IMR-90 (cell line): ENCODE results near the gene SNED1. TPM values are rescaled to one million over a fixed set of nuclear protein-coding genes. Genes with fewer than 3 reads are reported as not detected.

Experiments
- ATAC-seq: fragments of 200-7000 bp; cut with Tn5 transposase; 2 replicates; pipeline ENCODE4 v1.9.1; 2020; ENCODE audit warnings: low read depth, mild to moderate bottlenecking, moderate library complexity
- BruUV-seq: library from RNA; stranded (reverse); fragments of 400-500 nt; replicated peaks from 2 replicates; lab custom pipeline; 2021; lab: Mats Ljungman, UMichigan
- CTCF ChIA-PET: fragments of 300-600 bp; formaldehyde crosslinking; extraction: SDS; loops from one replicate; lab custom pipeline; 2021; ENCODE audit warnings: antibody characterized with exemption; lab: Yijun Ruan, JAX
- POLR2A ChIA-PET: fragments of 300-600 bp; sonication (Branson Sonifier 250); formaldehyde crosslinking; loops from one replicate; lab custom pipeline; 2022; ENCODE audit warnings: antibody characterized with exemption; ENCODE audit not compliant: unreplicated experiment; lab: Charles Lee
- DNase-seq: peaks from one replicate; pipeline ENCODE4 v3.0.0; 2013
- H2AFZ ChIP-seq: replicated peaks from 2 replicates; pipeline ENCODE3; 2013; ENCODE audit warnings: low read length, mild to moderate bottlenecking; ENCODE audit not compliant: poor library complexity
- H2AK5ac ChIP-seq: 2 replicates; pipeline ENCODE4 v1.6.1; 2013; ENCODE audit warnings: low read depth, low read length, inconsistent platforms
- H2AK9ac ChIP-seq: replicated peaks from 2 replicates; pipeline ENCODE3; 2013; ENCODE audit warnings: mild to moderate bottlenecking, low read depth, low read length, moderate library complexity; ENCODE audit not compliant: poor library complexity
- H2BK120ac ChIP-seq: 2 replicates; pipeline ENCODE4 v1.6.1; 2013; ENCODE audit warnings: low read depth, low read length, inconsistent platforms
- H2BK15ac ChIP-seq: 3 replicates; pipeline ENCODE4 v1.6.1; 2013; ENCODE audit warnings: low read depth, low read length, inconsistent platforms
- H2BK20ac ChIP-seq: 2 replicates; pipeline ENCODE4 v1.6.1; 2013; ENCODE audit warnings: low read depth, mild to moderate bottlenecking, inconsistent platforms, low read length, moderate library complexity
- H2BK5ac ChIP-seq: 2 replicates; pipeline ENCODE4 v1.6.1; 2013; ENCODE audit warnings: mild to moderate bottlenecking, low read depth, low read length, inconsistent platforms; ENCODE audit not compliant: poor library complexity, severe bottlenecking
- H3K14ac ChIP-seq: replicated peaks from 2 replicates; pipeline ENCODE4 v1.6.1; 2013; ENCODE audit warnings: low read depth, low read length, inconsistent platforms
- H3K18ac ChIP-seq: 2 replicates; pipeline ENCODE4 v1.6.1; 2013; ENCODE audit warnings: low read depth, low read length, control low read depth
- H3K23ac ChIP-seq: 2 replicates; pipeline ENCODE4 v1.6.1; 2013; ENCODE audit warnings: low read depth, low read length, inconsistent platforms
- H3K27ac ChIP-seq: 2 replicates; pipeline ENCODE4 v1.5.1; 2013; ENCODE audit warnings: mild to moderate bottlenecking, control low read depth, low read length; ENCODE audit not compliant: insufficient read depth
- H3K27me3 ChIP-seq: 2 replicates; pipeline ENCODE4 v1.6.1; 2013; ENCODE audit warnings: low read length; ENCODE audit not compliant: control insufficient read depth, insufficient read depth
- H3K36me3 ChIP-seq: 2 replicates; pipeline ENCODE4 v1.6.1; 2013; ENCODE audit warnings: low read length, mixed read lengths; ENCODE audit not compliant: control insufficient read depth, insufficient read depth
- H3K4ac ChIP-seq: 2 replicates; pipeline ENCODE4 v1.6.1; 2013; ENCODE audit warnings: low read depth, low read length, inconsistent platforms
- H3K4me1 ChIP-seq: 2 replicates; pipeline ENCODE4 v1.6.1; 2013; ENCODE audit warnings: low read length, mixed read lengths; ENCODE audit not compliant: control insufficient read depth, insufficient read depth
- H3K4me2 ChIP-seq: 2 replicates; pipeline ENCODE4 v1.6.1; 2013; ENCODE audit warnings: low read depth, mild to moderate bottlenecking, control low read depth, low read length, moderate library complexity
- H3K4me3 ChIP-seq: 2 replicates; pipeline ENCODE4 v1.5.1; 2013; ENCODE audit warnings: low read depth, mild to moderate bottlenecking, control low read depth, low read length, moderate library complexity; ENCODE audit not compliant: insufficient read depth
- H3K56ac ChIP-seq: 2 replicates; pipeline ENCODE4 v1.6.1; 2013; ENCODE audit warnings: low read length, inconsistent platforms; ENCODE audit not compliant: insufficient read depth; ENCODE audit errors: extremely low read depth
- H3K79me1 ChIP-seq, 2 experiments: 2 replicates each; pipeline ENCODE4 v1.6.1; 2013; ENCODE audit warnings: low read length in 2 of 2, inconsistent platforms in 1 of 2, low read depth in 1 of 2
- H3K9ac ChIP-seq: 2 replicates; pipeline ENCODE4 v1.6.1; 2013; ENCODE audit warnings: low read depth, low read length, control low read depth
- H3K9me1 ChIP-seq: 2 replicates; pipeline ENCODE4 v1.6.1; 2013; ENCODE audit warnings: low read length, inconsistent platforms; ENCODE audit not compliant: insufficient read depth
- H3K9me3 ChIP-seq: 2 replicates; pipeline ENCODE4 v1.6.1; 2013; ENCODE audit warnings: low read length; ENCODE audit not compliant: control insufficient read depth, insufficient read depth
- H4K20me1 ChIP-seq: 2 replicates; pipeline ENCODE4 v1.6.1; 2013; ENCODE audit warnings: low read length, inconsistent platforms; ENCODE audit not compliant: insufficient read depth
- H4K5ac ChIP-seq: 2 replicates; pipeline ENCODE4 v1.6.1; 2013; ENCODE audit warnings: mild to moderate bottlenecking, low read depth, low read length, control low read depth
- H4K8ac ChIP-seq, 2 experiments: 2 replicates each; pipeline ENCODE4 v1.6.1; 2013; ENCODE audit warnings: low read depth in 2 of 2, low read length in 2 of 2, control low read depth in 1 of 2, inconsistent platforms in 1 of 2
- H4K91ac ChIP-seq: 2 replicates; pipeline ENCODE4 v1.6.1; 2013; ENCODE audit warnings: low read depth, low read length, inconsistent platforms; ENCODE audit not compliant: insufficient read depth
- BHLHE40 ChIP-seq: fragments of 150-350 bp; IDR thresholded peaks from 2 replicates; pipeline ENCODE4 v1.6.1; 2016; ENCODE audit warnings: mild to moderate bottlenecking, low read depth, low read length
- CEBPB ChIP-seq: IDR thresholded peaks from 2 replicates; pipeline ENCODE4 v1.6.1; 2012; ENCODE audit warnings: low read depth, low read length, improper control_type of control experiment
- CHD1 ChIP-seq: IDR thresholded peaks from 2 replicates; pipeline ENCODE4 v1.6.1; 2012; ENCODE audit warnings: low read depth, low read length, improper control_type of control experiment
- FOS ChIP-seq: fragments of 150-350 bp; IDR thresholded peaks from 2 replicates; pipeline ENCODE4 v1.6.1; 2016; ENCODE audit warnings: low read depth, low read length
- MAFK ChIP-seq: IDR thresholded peaks from 2 replicates; pipeline ENCODE4 v1.6.1; 2012; ENCODE audit warnings: low read depth, low read length, improper control_type of control experiment
- MAZ ChIP-seq: IDR thresholded peaks from 2 replicates; pipeline ENCODE4 v1.6.1; 2012; ENCODE audit warnings: low read depth, mild to moderate bottlenecking, low read length, improper control_type of control experiment, moderate library complexity, borderline replicate concordance
- MXI1 ChIP-seq: IDR thresholded peaks from 2 replicates; pipeline ENCODE4 v1.6.1; 2012; ENCODE audit warnings: low read depth, mild to moderate bottlenecking, low read length, moderate library complexity, borderline replicate concordance
- NFE2L2 ChIP-seq: fragments of 150-350 bp; IDR thresholded peaks from 2 replicates; pipeline ENCODE4 v1.6.1; 2016; ENCODE audit warnings: low read depth, mild to moderate bottlenecking, low read length
- POLR2A ChIP-seq: IDR thresholded peaks from 2 replicates; pipeline ENCODE4 v1.6.1; 2012; ENCODE audit warnings: mild to moderate bottlenecking, low read depth, low read length
- RAD21 ChIP-seq: IDR thresholded peaks from 2 replicates; pipeline ENCODE4 v1.6.1; 2012; ENCODE audit warnings: low read length, improper control_type of control experiment
- RCOR1 ChIP-seq: IDR thresholded peaks from 2 replicates; pipeline ENCODE4 v1.6.1; 2012; ENCODE audit warnings: mild to moderate bottlenecking, low read length, improper control_type of control experiment; ENCODE audit not compliant: insufficient replicate concordance
- RFX5 ChIP-seq: IDR thresholded peaks from 2 replicates; pipeline ENCODE4 v1.8.0; 2012; ENCODE audit warnings: low read depth, mild to moderate bottlenecking, low read length, moderate library complexity
- SMC3 ChIP-seq: fragments of 150-350 bp; IDR thresholded peaks from 2 replicates; pipeline ENCODE4 v1.6.1; 2016; ENCODE audit warnings: low read depth, mild to moderate bottlenecking, antibody characterized with exemption, low read length, moderate library complexity
- WGBS, 2 experiments: methylation state at CpG; one replicate each; pipeline versions ENCODE4 v1.1.5 to v1.1.7; 2013; ENCODE audit warnings: missing lambda C conversion rate in 2 of 2; ENCODE audit not compliant: insufficient read length in 1 of 2; ENCODE audit errors: extremely low coverage in 2 of 2; 5-methylcytosine and 5-hydroxymethylcytosine counted together
- dilution Hi-C: fragments of 300-500 bp; cut with HindIII; formaldehyde crosslinking; loops from one replicate; pipeline ENCODE4 v1.14.3; 2018; ENCODE audit warnings: low sequenced_read_pairs; ENCODE audit not compliant: unreplicated experiment
- in situ Hi-C: fragments of 300-500 bp; cut with MboI; formaldehyde crosslinking; loops from 3 replicates; pipeline ENCODE4 v1.14.3; 2019; ENCODE audit warnings: low sequenced_read_pairs, inconsistent platforms, mixed read lengths
- intact Hi-C: fragments of 100-400 bp; cut with micrococcal nuclease; formaldehyde crosslinking; loops from 2 replicates; pipeline ENCODE4 v1.10.0; 2022
- polyA plus RNA-seq, 3 experiments: library from polyadenylated mRNA; depleted of rRNA; stranded (reverse); fragments of >200 nt; gene quantifications; 2 replicates each; pipeline ENCODE4 v1.2.3, GENCODE V29; 2012; ENCODE audit warnings: low replicate concordance in 1 of 3
- total RNA-seq: library from RNA; depleted of rRNA; stranded (reverse); fragments of >200 nt; gene quantifications from 2 replicates; pipeline ENCODE4 v1.2.3, GENCODE V29; 2012
- TF ChIP-seq, protein P1 (sequence below): fragments of 150-350 bp; IDR thresholded peaks from 2 replicates; pipeline ENCODE4 v1.6.1; 2016; ENCODE audit warnings: low read depth, mild to moderate bottlenecking, low read length, moderate library complexity, borderline replicate concordance
- TF ChIP-seq, protein P2 (sequence below): fragments of 150-350 bp; IDR thresholded peaks from 2 replicates; pipeline ENCODE4 v1.6.1; 2017; ENCODE audit warnings: mild to moderate bottlenecking, antibody characterized with exemption, low read length, low read depth

The SNED1 gene
- total and polyA plus RNA-seq, 2 of the 4 experiments (the other 2 are of a cell fraction), result 1.1 to 3.4 TPM

DNA sequence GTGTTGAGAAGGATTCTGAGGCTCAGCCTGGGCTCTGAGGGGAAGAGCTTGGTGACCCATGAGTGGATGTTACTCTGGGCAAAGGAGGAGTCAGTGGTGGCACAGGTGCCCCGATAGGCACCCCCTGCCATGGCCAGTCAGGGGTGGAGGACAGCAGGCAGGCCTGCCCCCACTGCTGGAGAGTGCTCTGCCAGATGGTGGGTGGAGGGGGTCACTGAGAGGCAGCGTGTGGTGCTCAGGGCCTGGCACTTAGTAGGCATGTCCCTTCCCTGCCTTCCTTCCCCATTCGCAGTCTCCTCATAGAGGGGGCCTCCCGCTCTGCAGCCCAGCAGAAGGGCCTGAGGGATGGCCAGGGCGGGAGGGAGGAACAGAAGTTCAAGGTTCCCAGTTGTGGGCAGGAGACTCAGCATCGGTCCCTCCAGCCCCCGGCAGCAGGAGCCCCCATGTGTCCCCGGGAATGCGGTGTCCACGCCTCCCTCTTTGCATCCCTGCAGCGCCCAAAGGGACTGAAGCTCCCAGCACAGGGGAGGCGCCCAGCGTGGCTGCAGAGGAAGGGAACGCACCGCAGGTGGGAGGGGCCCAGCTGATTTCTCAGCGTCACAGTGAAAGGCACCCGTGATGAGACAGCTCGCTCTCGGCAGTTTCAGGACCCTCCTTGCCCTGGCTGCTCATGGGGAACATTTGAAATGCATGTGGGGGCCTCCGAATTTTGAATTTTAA, 5.7 kb upstream of the SNED1 start:
- CTCF ChIA-PET, result interaction anchor here (1.4 kb wide), 1 partner anchor 9 kb away, joined by 6 read pairs; no protein-coding TSS in a partner anchor

More for the DNA sequence above, 5.7 kb upstream of the SNED1 start:
- H2BK120ac ChIP-seq, result no peak overlapping the region
- no peaks in the 10 kb centered on the region for H3K27me3 ChIP-seq
- ATAC-seq, result no peak
- peak overlapping the region; percentile 69 for H2AFZ ChIP-seq
- dilution Hi-C loops (no loop called here), intact Hi-C loops (loop anchor here (10.0 kb wide), 1 partner anchor 428 kb away; the partner anchor contains the start of genes DUSP28 and RNPEPL1), in situ Hi-C loops (no loop called here)
- no peak overlapping the region for H3K9ac ChIP-seq
- no peaks in the 10 kb centered on the region for H3K36me3 ChIP-seq
- 100% methylated on average over 1 of the region's 20 CpGs; no CpG with 5 or more reads in 1 of the 2 experiments for WGBS, 2 experiments
- H3K9me1 ChIP-seq, result peaks cover 11% of the 10 kb centered on the region
- DNase-seq, result no peak
- no peak overlapping the region; the same call in 2 of the 3 replicates for H2BK15ac ChIP-seq
- H3K4me2 ChIP-seq, result no peak overlapping the region
- no TSS peak for BruUV-seq
- peak overlapping the region; percentile 62 to 93; a peak in 2 of 4 replicates for H4K8ac ChIP-seq
- no peak overlapping the region for H2AK9ac ChIP-seq
- no peak overlapping the region for H3K27ac ChIP-seq
- peak overlapping the region; percentile 64; the same call in 1 of the 2 replicates for H2BK20ac ChIP-seq
- no peaks in the 10 kb centered on the region for H4K20me1 ChIP-seq
- H4K91ac ChIP-seq, result no peak overlapping the region
- H3K4me1 ChIP-seq, result peaks cover 31% of the 10 kb centered on the region
- peak overlapping the region; percentile 15 for H3K18ac ChIP-seq
- no peak overlapping the region for H3K4me3 ChIP-seq
- no peak for TF ChIP-seq MXI1
- no peak for TF ChIP-seq BHLHE40
- no peak for TF ChIP-seq RCOR1
- TF ChIP-seq POLR2A, result no peak
- TF ChIP-seq, protein P1, sequence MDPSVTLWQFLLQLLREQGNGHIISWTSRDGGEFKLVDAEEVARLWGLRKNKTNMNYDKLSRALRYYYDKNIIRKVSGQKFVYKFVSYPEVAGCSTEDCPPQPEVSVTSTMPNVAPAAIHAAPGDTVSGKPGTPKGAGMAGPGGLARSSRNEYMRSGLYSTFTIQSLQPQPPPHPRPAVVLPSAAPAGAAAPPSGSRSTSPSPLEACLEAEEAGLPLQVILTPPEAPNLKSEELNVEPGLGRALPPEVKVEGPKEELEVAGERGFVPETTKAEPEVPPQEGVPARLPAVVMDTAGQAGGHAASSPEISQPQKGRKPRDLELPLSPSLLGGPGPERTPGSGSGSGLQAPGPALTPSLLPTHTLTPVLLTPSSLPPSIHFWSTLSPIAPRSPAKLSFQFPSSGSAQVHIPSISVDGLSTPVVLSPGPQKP, result no peak
- TF ChIP-seq NFE2L2, result no peak
- no peak for TF ChIP-seq RFX5
- TF ChIP-seq SMC3, result no peak
- TF ChIP-seq FOS, result no peak
- TF ChIP-seq, protein P2, sequence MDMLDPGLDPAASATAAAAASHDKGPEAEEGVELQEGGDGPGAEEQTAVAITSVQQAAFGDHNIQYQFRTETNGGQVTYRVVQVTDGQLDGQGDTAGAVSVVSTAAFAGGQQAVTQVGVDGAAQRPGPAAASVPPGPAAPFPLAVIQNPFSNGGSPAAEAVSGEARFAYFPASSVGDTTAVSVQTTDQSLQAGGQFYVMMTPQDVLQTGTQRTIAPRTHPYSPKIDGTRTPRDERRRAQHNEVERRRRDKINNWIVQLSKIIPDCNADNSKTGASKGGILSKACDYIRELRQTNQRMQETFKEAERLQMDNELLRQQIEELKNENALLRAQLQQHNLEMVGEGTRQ, result no peak
- no peak for TF ChIP-seq RAD21
- no peak for TF ChIP-seq CHD1
- TF ChIP-seq MAZ, result no peak
- TF ChIP-seq CEBPB, result no peak
- no peak for TF ChIP-seq MAFK
- peak overlapping the region; percentile 30; the same call in 1 of the 2 replicates for H3K14ac ChIP-seq
- H3K4ac ChIP-seq, result peak overlapping the region; percentile 5
- POLR2A ChIA-PET, result no interaction called here
- 0 out of 2 replicates have a peak overlapping the region, but pooled peaks have one; percentile 16 for H3K23ac ChIP-seq
- peak overlapping the region; percentile 44 for H4K5ac ChIP-seq
- H2AK5ac ChIP-seq, result peak overlapping the region; percentile 79
- peaks cover 11% of the 10 kb centered on the region for H3K9me3 ChIP-seq
- no peak overlapping the region for H2BK5ac ChIP-seq
- H3K56ac ChIP-seq, result no peak overlapping the region
- H3K79me1 ChIP-seq, result no peaks in the 10 kb centered on the region
